ENCODE measurements around the gene TMEM54.

TMEM54 gene

DNA sequence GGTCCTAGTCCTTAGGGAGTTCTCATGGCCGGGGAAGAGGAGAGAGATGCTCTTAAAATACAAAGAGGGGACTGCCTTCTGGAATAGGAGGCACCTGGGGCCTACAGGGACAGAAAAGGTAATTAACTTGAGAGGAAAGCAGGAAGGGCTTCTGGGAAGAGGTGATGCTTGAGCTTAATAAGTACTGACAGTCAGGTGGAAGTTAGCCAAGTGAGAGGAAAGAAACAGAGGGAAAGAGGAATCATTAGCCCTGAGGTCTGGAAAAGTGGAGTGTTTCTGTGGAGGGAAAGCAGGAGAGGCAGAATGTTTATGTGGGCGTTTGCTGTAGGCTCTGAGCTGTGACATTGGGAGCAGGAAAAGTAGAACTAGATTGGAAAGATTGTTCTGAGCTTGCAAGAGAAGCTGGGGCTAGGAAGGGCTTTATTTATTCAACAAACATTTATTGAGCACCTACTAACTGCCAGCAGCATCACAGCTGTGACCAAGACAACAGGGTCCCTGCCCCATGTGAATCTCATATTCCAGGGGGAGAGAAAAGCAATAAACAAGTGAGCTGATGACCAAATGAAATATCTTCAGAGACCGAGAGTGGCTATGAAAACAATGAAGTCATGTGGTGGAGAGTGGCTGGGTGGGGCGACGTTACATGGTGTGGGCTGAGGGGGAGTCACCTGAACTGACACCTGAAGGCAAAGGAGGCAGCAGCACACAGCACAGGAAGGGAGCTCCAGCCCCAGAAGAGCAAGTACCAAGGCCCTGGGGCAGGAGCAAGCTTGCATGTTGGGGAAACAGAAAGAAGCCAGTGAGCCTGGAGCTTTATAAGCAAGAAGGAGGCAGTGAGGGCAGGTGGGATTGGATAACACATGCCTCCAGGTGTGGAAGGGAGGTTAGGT lies 26.1 kb downstream of the TMEM54 start:
- TF ChIP-seq, protein P1, sequence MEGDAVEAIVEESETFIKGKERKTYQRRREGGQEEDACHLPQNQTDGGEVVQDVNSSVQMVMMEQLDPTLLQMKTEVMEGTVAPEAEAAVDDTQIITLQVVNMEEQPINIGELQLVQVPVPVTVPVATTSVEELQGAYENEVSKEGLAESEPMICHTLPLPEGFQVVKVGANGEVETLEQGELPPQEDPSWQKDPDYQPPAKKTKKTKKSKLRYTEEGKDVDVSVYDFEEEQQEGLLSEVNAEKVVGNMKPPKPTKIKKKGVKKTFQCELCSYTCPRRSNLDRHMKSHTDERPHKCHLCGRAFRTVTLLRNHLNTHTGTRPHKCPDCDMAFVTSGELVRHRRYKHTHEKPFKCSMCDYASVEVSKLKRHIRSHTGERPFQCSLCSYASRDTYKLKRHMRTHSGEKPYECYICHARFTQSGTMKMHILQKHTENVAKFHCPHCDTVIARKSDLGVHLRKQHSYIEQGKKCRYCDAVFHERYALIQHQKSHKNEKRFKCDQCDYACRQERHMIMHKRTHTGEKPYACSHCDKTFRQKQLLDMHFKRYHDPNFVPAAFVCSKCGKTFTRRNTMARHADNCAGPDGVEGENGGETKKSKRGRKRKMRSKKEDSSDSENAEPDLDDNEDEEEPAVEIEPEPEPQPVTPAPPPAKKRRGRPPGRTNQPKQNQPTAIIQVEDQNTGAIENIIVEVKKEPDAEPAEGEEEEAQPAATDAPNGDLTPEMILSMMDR (IDR thresholded peaks at IDR 0.05; ENCODE audit: insufficient read depth, low read depth, low read length, missing control alignments) = no peak
- no peak for DNase-seq (ENCODE audit: low read depth)
- no peak overlapping the region for H3K4me3 ChIP-seq (ENCODE audit: low read depth, low read length)

DNA sequence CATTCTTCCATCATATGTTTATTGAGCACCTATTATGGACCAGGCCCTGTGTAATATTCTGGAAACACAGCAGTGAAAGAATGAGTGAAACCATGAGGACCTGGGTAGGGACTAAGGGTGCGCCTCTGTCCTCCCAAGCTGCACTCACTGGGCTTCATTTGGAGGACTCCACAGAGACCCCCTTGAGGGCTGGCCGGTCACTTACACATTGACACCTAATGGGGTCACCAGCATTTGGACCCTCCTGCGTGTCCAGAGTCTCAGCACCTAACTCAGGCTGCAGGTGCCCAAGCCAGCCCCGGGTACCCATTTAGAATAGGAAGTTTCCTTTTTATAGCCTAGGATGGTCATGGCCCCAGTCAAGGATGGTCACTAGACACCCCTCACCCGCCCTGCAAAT lies 27.7 kb downstream of the TMEM54 start:
- TF ChIP-seq, protein P1 (IDR thresholded peaks at IDR 0.05; ENCODE audit: insufficient read depth, low read depth, low read length, missing control alignments) = no peak
- H3K4me3 ChIP-seq (ENCODE audit: low read depth, low read length) = no peak overlapping the region
- DNase-seq (ENCODE audit: low read depth) = no peak

DNA sequence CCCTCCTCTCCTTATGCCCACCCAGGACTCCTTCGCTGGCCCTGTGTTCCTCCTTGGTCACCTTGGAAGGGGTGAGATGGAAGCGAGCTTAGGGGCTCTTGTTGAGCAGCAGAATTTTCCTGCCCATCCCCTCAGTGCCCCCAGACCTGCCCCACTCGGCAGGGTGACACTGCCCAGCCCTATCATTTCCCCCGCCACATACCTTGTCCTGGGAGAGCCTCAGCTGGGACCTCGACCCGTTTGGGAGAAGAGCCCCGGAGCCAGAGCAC lies 29.1 kb downstream of the TMEM54 start:
- H3K4me3 ChIP-seq (ENCODE audit: low read depth, low read length) = no peak overlapping the region
- TF ChIP-seq, protein P1 (IDR thresholded peaks at IDR 0.05; ENCODE audit: insufficient read depth, low read depth, low read length, missing control alignments) = no peak

DNA sequence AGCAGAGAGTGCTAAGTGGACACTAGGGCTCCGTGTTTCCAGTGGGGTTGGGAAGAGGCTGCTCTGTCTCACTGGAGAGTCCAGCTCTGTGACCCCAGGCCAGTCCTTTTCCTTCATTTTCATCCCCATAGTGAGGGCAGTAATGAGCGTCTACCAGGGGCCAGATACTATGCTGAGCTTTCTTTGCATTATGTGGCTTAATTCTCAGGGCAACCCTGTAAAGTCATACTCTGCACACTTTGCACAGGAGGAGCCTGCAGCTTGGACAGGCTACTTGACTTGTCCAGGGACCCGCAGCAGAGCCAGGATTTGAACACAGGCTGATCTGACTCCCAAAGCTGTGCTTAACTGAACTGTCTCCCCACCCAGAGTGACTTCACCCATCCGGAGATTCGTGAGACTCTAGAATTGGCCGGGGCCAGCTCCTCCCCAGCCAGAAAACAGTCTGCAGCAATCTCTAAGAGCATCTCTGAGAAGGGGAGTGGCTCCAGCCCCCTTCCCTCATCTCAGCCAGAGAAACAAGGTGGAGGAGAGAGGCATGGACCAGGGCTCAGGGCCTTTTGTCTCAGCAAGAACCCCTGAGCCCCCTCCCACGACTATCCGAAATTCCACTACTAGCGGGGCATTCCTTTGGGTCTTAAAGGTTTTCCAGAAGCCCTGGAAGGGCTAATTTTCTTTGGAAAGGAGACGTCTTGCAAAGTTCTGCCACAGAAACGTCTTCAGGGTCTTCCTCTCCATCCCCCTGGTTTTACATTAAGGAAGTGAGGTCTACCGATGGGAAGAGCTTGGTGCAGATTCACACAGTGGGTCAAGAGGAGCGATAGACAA lies 29.6 kb downstream of the TMEM54 start:
- no peak overlapping the region for H3K4me3 ChIP-seq (ENCODE audit: low read depth, low read length)
- DNase-seq (ENCODE audit: low read depth) = no peak
- TF ChIP-seq, protein P1 (IDR thresholded peaks at IDR 0.05; ENCODE audit: insufficient read depth, low read depth, low read length, missing control alignments) = no peak

More for the DNA sequence above, 29.1 kb downstream of the TMEM54 start:
- DNase-seq (ENCODE audit: low read depth) = no peak

DNA sequence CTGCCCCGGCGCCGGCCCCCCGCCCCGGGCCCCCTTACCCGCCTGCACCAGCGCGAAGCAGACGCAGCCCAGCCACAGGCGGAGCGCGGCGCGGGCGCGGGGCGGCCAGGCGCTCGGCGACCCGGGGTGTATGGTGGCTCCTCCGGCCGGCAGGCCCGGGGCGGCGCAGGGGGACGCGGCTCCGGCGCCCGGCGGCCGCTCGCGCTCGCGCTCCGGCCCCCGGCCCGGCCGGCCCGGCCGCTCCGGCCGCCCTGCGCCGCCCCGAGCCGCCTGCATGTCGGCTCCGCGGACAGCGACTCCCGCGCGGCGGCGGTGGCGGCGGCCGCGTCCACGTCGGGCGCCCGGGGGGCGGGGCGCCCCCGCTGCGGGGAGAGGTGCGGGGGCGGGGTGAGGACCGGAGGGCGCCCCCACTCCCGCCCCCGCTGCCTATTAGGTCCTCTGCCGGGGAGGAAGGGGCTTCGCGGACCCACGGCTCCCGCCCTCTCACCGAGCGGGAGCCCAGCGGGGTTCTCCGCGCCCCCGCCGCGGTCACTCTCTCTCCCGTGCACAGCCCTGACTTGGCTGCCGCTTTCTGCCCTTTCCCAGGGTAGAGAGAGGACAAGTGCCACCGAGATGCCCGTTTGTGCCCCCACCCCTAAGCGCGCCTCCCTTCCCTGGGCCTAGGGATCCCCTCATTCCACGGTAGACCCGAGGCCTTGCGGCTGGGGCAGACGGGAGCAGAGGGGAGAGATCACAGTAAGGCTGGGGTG lies 30.4 kb downstream of the TMEM54 start, which contains the start of gene FNDC5:
FNDC5 (minus strand) TSS at position 298 of the 749 bp plus-strand sequence.
- DNase-seq (ENCODE audit: low read depth) = no peak
- H3K4me3 ChIP-seq (ENCODE audit: low read depth, low read length) = no peak within 1 kb of the TSS
- TF ChIP-seq, protein P1 (IDR thresholded peaks at IDR 0.05; ENCODE audit: insufficient read depth, low read depth, low read length, missing control alignments) = no peak

DNA sequence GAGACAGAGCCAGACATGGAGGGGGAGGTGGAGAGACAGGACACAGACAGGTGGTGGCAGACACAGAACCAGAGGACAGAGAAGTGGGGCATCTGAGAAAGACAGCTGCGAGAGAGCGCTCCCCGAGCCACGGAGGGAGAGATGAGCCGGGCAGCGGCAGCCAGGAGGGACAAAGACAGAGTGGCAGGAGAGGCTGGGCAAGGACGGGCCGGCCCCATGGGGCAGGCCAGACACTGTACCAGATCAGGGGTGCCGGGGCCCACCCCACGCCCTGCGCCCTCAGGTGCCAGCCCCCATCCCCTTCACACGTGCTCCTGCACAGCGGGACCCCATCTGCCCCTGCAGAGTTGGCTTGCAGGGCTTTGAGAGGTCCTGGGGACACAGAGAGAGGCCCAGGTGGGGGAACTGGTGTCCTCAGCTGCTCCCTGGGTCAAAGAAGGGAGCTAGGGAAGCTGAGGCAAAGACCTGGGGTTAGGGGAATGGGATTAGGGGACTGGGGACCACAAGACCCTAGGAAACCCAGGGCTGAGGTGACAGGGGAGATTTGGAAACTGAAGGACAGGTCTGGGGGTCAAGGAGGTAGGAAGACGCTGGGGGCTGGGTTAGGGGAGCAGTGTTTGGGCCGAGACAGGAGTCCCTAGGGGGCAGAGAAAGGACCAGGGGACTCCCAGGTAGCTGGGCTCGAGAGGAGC lies 31.1 kb downstream of the TMEM54 start:
- no peak overlapping the region for H3K4me3 ChIP-seq (ENCODE audit: low read depth, low read length)
- DNase-seq (ENCODE audit: low read depth) = no peak
- TF ChIP-seq, protein P1 (IDR thresholded peaks at IDR 0.05; ENCODE audit: insufficient read depth, low read depth, low read length, missing control alignments) = no peak

All from GM12865 (cell line).